GM18502 (cell line): ENCODE data around the gene ROR2.

Experiments used
- ATAC-seq: cut with Tn5 transposase; IDR thresholded peaks from one replicate; pipeline ENCODE4 v1.9.1; 2021; ENCODE audit warnings: mild to moderate bottlenecking; ENCODE audit not compliant: unreplicated experiment, poor library complexity

The ROR2 gene

DNA sequence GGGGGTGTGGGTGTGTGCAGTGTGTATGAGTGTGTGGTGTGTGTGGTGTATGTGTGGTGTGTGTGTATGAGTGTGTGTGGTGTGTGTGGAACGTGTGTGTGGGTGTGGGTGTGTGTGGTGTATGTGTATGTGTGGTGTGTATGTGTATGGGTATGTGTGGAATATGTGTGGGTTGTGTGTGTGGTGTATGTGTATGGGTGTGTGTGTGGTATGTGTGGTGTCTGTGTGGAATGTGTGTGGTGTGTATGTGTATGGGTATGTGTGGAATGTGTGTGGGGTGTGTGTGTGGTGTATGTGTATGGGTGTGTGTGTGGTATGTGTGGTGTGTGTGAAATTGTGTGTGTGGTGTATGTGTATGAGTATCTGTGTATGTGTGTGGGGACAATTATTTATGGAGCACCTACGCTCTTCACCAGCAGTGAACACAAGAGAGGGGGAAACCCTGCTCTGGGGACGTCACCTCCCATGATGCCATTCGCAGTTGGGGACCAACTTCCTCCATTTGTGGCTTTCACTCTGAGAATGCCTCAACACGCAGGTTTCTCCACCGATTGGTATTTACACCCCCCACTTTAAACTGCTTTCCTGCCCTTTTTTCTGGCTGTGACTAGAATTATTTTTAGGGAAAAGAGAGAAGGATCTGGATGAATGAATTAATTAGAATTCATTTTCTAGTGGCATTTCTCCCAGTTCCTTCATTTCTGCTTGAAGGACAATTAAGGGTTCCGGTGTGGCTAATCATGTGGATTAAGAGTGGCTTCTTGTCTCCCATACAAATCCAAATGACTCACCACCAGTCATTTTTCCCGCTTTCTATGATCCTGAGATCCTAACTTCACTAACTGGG, 238.1 kb downstream of the ROR2 start:
- peak; percentile 92 for ATAC-seq

DNA sequence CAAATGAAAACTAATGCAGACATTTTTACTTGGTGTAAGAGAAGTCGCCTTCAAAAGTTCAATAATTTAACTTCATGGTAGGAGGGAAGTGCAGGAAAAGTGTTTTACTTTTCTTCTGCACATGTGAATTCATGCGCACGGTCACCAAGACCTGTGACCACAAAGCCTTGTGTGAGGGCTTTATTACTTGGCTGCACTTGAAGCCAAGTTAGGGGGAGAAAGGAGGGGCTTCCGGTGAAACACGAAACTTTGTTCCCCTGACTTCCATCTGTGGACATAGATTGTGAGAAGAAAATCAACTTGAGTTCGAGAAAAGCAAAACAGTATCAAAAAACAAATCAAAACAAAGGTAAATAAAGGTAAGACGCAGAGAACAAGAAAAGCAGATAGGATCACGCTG, 239.9 kb downstream of the ROR2 start:
- ATAC-seq = no peak

DNA sequence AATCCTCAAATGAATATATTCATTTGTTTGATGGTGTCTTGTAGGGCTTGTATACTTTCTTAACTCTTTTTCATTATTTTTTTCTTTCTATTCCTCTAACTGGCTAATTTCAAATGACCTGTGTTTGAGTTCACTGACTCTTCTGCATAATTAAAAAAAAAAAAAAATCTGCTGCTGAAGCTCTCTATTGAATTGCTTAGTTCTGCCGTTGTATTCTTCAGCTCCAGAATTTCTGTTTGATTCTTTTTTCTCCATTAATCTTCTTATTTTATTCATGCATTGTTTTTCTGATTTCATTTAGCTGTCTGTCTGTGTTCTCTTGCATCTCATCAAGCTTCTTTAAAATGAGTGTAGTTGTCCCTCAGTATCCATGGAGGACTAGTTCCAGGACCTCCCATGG, 244.6 kb downstream of the ROR2 start:
- no peak for ATAC-seq

- no peak for ATAC-seq
Observed at GRCh38 chr9:91700475-91700874, 249.6 kb downstream of the ROR2 start.

GRCh38 chr9:91698266-91698665, 251.8 kb downstream of the ROR2 start:
- ATAC-seq = no peak

- ATAC-seq = no peak
Observed at GRCh38 chr9:91697201-91697600, 252.8 kb downstream of the ROR2 start.

- no peak for ATAC-seq
Observed at GRCh38 chr9:91694081-91694870, 255.8 kb downstream of the ROR2 start.

- no peak for ATAC-seq
Observed at GRCh38 chr9:91693226-91693625, 256.8 kb downstream of the ROR2 start.

- no peak for ATAC-seq
Observed at GRCh38 chr9:91690540-91691249, 259.3 kb downstream of the ROR2 start.

- no peak for ATAC-seq
Observed at GRCh38 chr9:91689006-91689405, 261.0 kb downstream of the ROR2 start.

- ATAC-seq = no peak
Observed at GRCh38 chr9:91683269-91683668, 266.8 kb downstream of the ROR2 start.

- no peak for ATAC-seq
Observed at GRCh38 chr9:91682806-91683205, 267.2 kb downstream of the ROR2 start.

GRCh38 chr9:91681461-91682305, 268.3 kb downstream of the ROR2 start:
- no peak for ATAC-seq

- no peak for ATAC-seq
Observed at GRCh38 chr9:91680998-91681397, 269.0 kb downstream of the ROR2 start.

- ATAC-seq = no peak
Observed at GRCh38 chr9:91680106-91680505, 269.9 kb downstream of the ROR2 start.

DNA sequence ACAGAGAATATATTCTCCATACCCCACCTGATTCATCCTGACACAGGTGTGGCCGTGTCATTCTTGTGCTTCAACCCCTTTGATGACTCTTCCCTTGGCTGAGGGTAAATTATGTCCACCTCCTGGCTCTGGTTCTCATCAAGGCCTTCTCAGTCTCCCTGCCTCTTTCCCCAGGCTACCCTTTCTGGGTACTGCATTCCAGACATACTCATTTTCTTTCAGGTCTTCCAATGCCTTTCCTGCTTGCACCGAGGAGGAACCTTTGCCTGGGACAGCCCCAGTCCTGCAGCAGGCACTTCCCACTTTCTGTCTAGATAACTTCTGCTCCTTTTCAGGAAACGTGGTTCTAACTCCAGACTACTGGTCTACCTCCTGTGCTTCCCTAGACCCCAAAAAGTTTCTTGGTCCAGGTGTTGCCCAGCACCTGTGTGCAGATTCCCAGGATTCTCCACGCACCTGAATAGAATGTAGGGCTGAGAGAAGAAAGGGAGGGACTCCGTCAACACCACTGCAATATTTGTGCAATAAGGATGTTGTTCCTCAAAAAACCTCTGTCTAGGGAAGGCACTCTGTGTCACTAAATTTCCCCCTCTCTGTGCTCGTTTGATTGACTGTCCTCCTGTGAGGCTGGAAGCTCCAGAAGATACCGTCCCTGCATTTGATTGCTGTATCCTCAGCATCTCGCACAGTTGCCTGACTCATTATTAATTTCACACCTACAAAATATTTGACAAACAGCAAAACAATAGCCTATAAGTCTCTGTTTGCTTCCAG, 271.0 kb downstream of the ROR2 start:
- ATAC-seq = no peak

DNA sequence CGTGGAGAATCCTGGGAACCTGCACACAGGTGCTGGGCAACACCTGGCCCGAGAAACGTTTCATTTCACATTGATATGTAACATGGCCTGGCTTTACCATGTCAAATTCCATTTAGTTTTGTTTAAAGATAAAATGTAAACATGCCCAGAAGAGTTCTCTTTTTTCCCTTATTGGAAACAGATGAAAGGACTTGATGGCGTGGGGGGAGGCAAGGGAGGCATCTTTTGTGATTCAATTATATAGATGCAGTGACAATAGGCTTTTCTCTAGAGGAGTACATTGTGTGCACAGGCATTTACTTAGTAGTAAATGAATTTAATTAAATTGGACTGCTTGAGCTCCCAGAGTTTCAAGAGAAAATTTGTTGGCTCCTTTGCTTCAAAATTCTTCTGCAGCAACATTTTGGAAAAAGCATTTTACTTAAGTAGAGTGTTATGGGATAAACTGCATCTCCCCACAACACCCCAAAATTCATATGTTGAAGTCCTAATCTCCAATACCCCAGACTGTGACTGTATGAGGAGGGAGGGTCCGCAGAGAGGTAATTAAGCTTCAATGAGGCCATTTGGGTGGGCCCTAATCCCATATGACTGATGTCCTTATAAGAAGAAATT, 272.1 kb downstream of the ROR2 start:
- no peak for ATAC-seq

GRCh38 chr9:91677331-91677730, 272.7 kb downstream of the ROR2 start:
- ATAC-seq = no peak

- no peak for ATAC-seq
Observed at GRCh38 chr9:91676046-91676445, 274.0 kb downstream of the ROR2 start.
